ENCODE results near the gene CCDC116. TPM values are rescaled to one million over a fixed set of nuclear protein-coding genes. Genes with fewer than 3 reads are reported as not detected.

CCDC116 gene
- total and polyA plus RNA-seq, 10 of the 15 experiments (the other 5 are each of a cell fraction or from before 2014, with no cell fraction given), result 0.04 to 0.18 (median 0.04) TPM; not detected in 6

DNA sequence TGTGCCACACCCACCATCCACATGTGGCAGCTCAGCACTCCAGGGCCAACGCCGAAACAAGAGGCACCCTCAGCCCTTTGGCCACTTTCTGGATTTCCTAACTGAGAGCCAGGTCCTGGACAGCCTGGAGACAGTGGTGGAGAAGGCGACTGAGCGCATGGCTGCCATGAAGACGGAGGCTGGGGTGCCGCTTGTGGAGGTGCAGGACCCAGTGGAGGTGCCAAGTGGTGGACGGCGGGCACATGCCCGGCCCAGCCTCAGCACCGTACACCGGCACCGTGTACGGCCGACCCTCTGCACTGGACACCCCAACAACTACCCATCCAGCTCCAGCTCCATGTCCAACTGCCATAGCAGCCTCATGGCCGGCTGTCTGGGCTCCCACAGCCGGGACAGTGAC, 1.5 kb downstream of the CCDC116 start:
- Histone ChIP-seq H3K36me3 (ENCODE audit: control insufficient read depth in 2 of 2, insufficient read depth in 2 of 2, low read length in 1 of 2) (no peaks in the 10 kb centered on the region), H3K4me3 (no peak overlapping the region), H3K4me1 (ENCODE audit: control insufficient read depth, insufficient read depth, low read length) (peaks cover 1% of the 10 kb centered on the region; the same call in 1 of the 2 replicates), H3K79me2 (ENCODE audit: control insufficient read depth, insufficient read depth, low read length) (peaks cover 8% of the 10 kb centered on the region), H2AFZ (ENCODE audit: control insufficient read depth, low read depth, low read length) (no peak overlapping the region), H4K20me1 (ENCODE audit: control insufficient read depth, insufficient read depth) (no peaks in the 10 kb centered on the region), H3K9me3 (replicated peaks; ENCODE audit: control insufficient read depth, insufficient read depth, low read length) (no peaks in the 10 kb centered on the region), H3K27me3 (replicated peaks in 1 of 2; ENCODE audit: control insufficient read depth in 2 of 2, insufficient read depth in 2 of 2, low read length in 1 of 2) (no peaks in the 10 kb centered on the region), H3K27ac (ENCODE audit: control insufficient read depth, insufficient read depth) (no peak overlapping the region), H3K4me2 (ENCODE audit: control insufficient read depth, insufficient read depth) (no peak overlapping the region), H3K9ac (ENCODE audit: control insufficient read depth, insufficient read depth, low read length) (no peak overlapping the region)
- no TSS peak for BruUV-seq (replicated peaks)
- 79% methylated on average over 11 of the region's 16 CpGs for WGBS (ENCODE audit: insufficient coverage, insufficient replicate concordance, low lambda C conversion rate, missing lambda C conversion rate)
- DNase-seq (ENCODE audit: low read depth, low spot score) (no peak), FAIRE-seq (no peak), ATAC-seq (no peak)
- ChIA-PET POLR2A (no interaction called here), CTCF (interaction anchor here (0.5 kb wide), 1 partner anchor 70 kb away, joined by 3 read pairs; no protein-coding TSS in a partner anchor), SMC1A (ENCODE audit: uncharacterized antibody, unreplicated experiment) (no interaction called here), RAD21 (ENCODE audit: unreplicated experiment) (no interaction called here)
- intact Hi-C loops (cut with micrococcal nuclease; ENCODE audit: unreplicated experiment), result no loop called here
- in situ Hi-C loops (cut with MboI), result no loop called here
- TF ChIP-seq, protein P1, sequence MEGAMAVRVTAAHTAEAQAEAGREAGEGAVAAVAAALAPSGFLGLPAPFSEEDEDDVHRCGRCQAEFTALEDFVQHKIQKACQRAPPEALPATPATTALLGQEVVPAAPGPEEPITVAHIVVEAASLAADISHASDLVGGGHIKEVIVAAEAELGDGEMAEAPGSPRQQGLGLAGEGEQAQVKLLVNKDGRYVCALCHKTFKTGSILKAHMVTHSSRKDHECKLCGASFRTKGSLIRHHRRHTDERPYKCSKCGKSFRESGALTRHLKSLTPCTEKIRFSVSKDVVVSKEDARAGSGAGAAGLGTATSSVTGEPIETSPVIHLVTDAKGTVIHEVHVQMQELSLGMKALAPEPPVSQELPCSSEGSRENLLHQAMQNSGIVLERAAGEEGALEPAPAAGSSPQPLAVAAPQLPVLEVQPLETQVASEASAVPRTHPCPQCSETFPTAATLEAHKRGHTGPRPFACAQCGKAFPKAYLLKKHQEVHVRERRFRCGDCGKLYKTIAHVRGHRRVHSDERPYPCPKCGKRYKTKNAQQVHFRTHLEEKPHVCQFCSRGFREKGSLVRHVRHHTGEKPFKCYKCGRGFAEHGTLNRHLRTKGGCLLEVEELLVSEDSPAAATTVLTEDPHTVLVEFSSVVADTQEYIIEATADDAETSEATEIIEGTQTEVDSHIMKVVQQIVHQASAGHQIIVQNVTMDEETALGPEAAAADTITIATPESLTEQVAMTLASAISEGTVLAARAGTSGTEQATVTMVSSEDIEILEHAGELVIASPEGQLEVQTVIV (IDR thresholded peaks at IDR 0.05; ENCODE audit: borderline replicate concordance, partially characterized antibody), result no peak
- TF ChIP-seq ZNF217 (IDR thresholded peaks at IDR 0.05) (no peak), STAT3 (IDR thresholded peaks at IDR 0.05; ENCODE audit: low read depth, low read length) (no peak), TBL1XR1 (IDR thresholded peaks at IDR 0.05; ENCODE audit: low read depth, low read length) (no peak), NFYA (IDR thresholded peaks at IDR 0.05; ENCODE audit: borderline replicate concordance, low read depth, low read length) (no peak), POLR2AphosphoS5 (IDR thresholded peaks at IDR 0.05; ENCODE audit: low read length) (no peak), CREB1 (IDR thresholded peaks at IDR 0.05; ENCODE audit: low read depth) (no peak)
- TF ChIP-seq, protein P2, sequence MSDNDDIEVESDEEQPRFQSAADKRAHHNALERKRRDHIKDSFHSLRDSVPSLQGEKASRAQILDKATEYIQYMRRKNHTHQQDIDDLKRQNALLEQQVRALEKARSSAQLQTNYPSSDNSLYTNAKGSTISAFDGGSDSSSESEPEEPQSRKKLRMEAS (IDR thresholded peaks at IDR 0.05; ENCODE audit: low read depth, low read length), result no peak
- TF ChIP-seq, protein P3, sequence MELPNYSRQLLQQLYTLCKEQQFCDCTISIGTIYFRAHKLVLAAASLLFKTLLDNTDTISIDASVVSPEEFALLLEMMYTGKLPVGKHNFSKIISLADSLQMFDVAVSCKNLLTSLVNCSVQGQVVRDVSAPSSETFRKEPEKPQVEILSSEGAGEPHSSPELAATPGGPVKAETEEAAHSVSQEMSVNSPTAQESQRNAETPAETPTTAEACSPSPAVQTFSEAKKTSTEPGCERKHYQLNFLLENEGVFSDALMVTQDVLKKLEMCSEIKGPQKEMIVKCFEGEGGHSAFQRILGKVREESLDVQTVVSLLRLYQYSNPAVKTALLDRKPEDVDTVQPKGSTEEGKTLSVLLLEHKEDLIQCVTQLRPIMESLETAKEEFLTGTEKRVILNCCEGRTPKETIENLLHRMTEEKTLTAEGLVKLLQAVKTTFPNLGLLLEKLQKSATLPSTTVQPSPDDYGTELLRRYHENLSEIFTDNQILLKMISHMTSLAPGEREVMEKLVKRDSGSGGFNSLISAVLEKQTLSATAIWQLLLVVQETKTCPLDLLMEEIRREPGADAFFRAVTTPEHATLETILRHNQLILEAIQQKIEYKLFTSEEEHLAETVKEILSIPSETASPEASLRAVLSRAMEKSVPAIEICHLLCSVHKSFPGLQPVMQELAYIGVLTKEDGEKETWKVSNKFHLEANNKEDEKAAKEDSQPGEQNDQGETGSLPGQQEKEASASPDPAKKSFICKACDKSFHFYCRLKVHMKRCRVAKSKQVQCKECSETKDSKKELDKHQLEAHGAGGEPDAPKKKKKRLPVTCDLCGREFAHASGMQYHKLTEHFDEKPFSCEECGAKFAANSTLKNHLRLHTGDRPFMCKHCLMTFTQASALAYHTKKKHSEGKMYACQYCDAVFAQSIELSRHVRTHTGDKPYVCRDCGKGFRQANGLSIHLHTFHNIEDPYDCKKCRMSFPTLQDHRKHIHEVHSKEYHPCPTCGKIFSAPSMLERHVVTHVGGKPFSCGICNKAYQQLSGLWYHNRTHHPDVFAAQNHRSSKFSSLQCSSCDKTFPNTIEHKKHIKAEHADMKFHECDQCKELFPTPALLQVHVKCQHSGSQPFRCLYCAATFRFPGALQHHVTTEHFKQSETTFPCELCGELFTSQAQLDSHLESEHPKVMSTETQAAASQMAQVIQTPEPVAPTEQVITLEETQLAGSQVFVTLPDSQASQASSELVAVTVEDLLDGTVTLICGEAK (IDR thresholded peaks at IDR 0.05; ENCODE audit: borderline replicate concordance), result no peak
- TF ChIP-seq, protein P4, sequence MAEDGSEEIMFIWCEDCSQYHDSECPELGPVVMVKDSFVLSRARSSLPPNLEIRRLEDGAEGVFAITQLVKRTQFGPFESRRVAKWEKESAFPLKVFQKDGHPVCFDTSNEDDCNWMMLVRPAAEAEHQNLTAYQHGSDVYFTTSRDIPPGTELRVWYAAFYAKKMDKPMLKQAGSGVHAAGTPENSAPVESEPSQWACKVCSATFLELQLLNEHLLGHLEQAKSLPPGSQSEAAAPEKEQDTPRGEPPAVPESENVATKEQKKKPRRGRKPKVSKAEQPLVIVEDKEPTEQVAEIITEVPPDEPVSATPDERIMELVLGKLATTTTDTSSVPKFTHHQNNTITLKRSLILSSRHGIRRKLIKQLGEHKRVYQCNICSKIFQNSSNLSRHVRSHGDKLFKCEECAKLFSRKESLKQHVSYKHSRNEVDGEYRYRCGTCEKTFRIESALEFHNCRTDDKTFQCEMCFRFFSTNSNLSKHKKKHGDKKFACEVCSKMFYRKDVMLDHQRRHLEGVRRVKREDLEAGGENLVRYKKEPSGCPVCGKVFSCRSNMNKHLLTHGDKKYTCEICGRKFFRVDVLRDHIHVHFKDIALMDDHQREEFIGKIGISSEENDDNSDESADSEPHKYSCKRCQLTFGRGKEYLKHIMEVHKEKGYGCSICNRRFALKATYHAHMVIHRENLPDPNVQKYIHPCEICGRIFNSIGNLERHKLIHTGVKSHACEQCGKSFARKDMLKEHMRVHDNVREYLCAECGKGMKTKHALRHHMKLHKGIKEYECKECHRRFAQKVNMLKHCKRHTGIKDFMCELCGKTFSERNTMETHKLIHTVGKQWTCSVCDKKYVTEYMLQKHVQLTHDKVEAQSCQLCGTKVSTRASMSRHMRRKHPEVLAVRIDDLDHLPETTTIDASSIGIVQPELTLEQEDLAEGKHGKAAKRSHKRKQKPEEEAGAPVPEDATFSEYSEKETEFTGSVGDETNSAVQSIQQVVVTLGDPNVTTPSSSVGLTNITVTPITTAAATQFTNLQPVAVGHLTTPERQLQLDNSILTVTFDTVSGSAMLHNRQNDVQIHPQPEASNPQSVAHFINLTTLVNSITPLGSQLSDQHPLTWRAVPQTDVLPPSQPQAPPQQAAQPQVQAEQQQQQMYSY (CRISPR knock-in tag; IDR thresholded peaks at IDR 0.05), result no peak
